Thoracic aorta (tissue), 2 donors: ENCODE data around the gene FAXC. TPM values are rescaled to one million over a fixed set of nuclear protein-coding genes. Genes with fewer than 3 reads are reported as not detected.
"Not testable (repeated sequence)": the region's sequence is repeated elsewhere in the genome, so short reads cannot be mapped to it uniquely, and the experiment has no call there.

Source experiments
- ATAC-seq: fragments of 150-250 bp; one replicate; pipeline ENCODE4 v1.8.0; 2017; ENCODE audit warnings: low read depth; ENCODE audit not compliant: insufficient number of reproducible peaks, low FRiP score
- DNase-seq: peaks from one replicate; pipeline ENCODE4 v3.0.0-alpha.2; 2020; ENCODE audit warnings: low spot score
- H3K27ac ChIP-seq, 2 donors: fragments of 200-600 bp; sonication (generic); 1 replicate in 1 of 2; 2 replicates in 1 of 2; pipeline ENCODE4 v1.5.1; 2016; ENCODE audit warnings: mild to moderate bottlenecking in 2 of 2, moderate library complexity in 2 of 2
- H3K27me3 ChIP-seq: fragments of 200-600 bp; sonication (generic); replicated peaks from 2 replicates; pipeline ENCODE4 v1.6.0; 2016; ENCODE audit warnings: mild to moderate bottlenecking; ENCODE audit not compliant: insufficient read depth
- H3K36me3 ChIP-seq: fragments of 200-600 bp; sonication (generic); one replicate; pipeline ENCODE4 v1.5.1; 2016
- H3K4me1 ChIP-seq, 2 donors: fragments of 200-600 bp; sonication (generic); 1 replicate in 1 of 2; 2 replicates in 1 of 2; pipeline versions ENCODE4 v1.5.1 to v1.6.0; 2016; ENCODE audit warnings: low read depth in 2 of 2, mild to moderate bottlenecking in 1 of 2; ENCODE audit not compliant: control insufficient read depth in 1 of 2
- H3K4me3 ChIP-seq: fragments of 200-600 bp; sonication (generic); 2 replicates; pipeline ENCODE4 v1.5.1; 2016; ENCODE audit warnings: mild to moderate bottlenecking
- H3K9me3 ChIP-seq: fragments of 200-600 bp; sonication (generic); 2 replicates; pipeline ENCODE4 v1.5.1; 2016
- CTCF ChIP-seq: fragments of 200-600 bp; sonication (generic); IDR thresholded peaks from one replicate; pipeline ENCODE4 v1.5.1; 2019; ENCODE audit warnings: antibody characterized with exemption
- total RNA-seq, 2 donors: library from RNA; depleted of rRNA; stranded (reverse); fragments of >200 nt; gene quantifications; one replicate each; pipeline versions ENCODE4 v1.1.0 to v1.2.3, GENCODE V29; 2016

The FAXC gene
- total RNA-seq, 2 donors from 2014 or later, result 0.81 to 0.99 TPM

GRCh38 chr6:99269207-99269606, 80.3 kb downstream of the FAXC start:
- Histone ChIP-seq H3K36me3 (no peaks in the 10 kb centered on the region), H3K4me3 (no peak overlapping the region), H3K9me3 (no peaks in the 10 kb centered on the region), H3K27me3 (no peaks in the 10 kb centered on the region), H3K27ac (no peak overlapping the region), H3K4me1 (no peaks in the 10 kb centered on the region)
- no peak for TF ChIP-seq CTCF
- DNase-seq (no peak), ATAC-seq (no peak)

GRCh38 chr6:99266996-99267395, 82.5 kb downstream of the FAXC start:
- ATAC-seq, result not testable (repeated sequence)

GRCh38 chr6:99265447-99265846, 84.0 kb downstream of the FAXC start:
- not testable (repeated sequence) for ATAC-seq, H3K27me3 ChIP-seq, H3K9me3 ChIP-seq

More at GRCh38 chr6:99266996-99267395, 82.5 kb downstream of the FAXC start:
- H3K27me3 ChIP-seq, H3K27ac ChIP-seq, H3K36me3 ChIP-seq, DNase-seq, H3K9me3 ChIP-seq, H3K4me3 ChIP-seq, H3K4me1 ChIP-seq: not testable (repeated sequence)

GRCh38 chr6:99254616-99255550, 94.6 kb downstream of the FAXC start:
- H3K4me3 ChIP-seq, result no peak overlapping the region

More at GRCh38 chr6:99265447-99265846, 84.0 kb downstream of the FAXC start:
- H3K4me1 ChIP-seq, H3K36me3 ChIP-seq, DNase-seq, H3K4me3 ChIP-seq, H3K27ac ChIP-seq: not testable (repeated sequence)

GRCh38 chr6:99253271-99253670, 96.2 kb downstream of the FAXC start:
- ATAC-seq, result no peak
- Histone ChIP-seq H3K36me3 (no peaks in the 10 kb centered on the region), H3K9me3 (no peaks in the 10 kb centered on the region), H3K4me3 (no peak overlapping the region), H3K27me3 (no peaks in the 10 kb centered on the region), H3K4me1 (no peaks in the 10 kb centered on the region), H3K27ac (no peak overlapping the region)
- DNase-seq, result no peak
- TF ChIP-seq CTCF, result no peak

More at GRCh38 chr6:99254616-99255550, 94.6 kb downstream of the FAXC start:
- no peak for ATAC-seq
- Histone ChIP-seq H3K36me3 (no peaks in the 10 kb centered on the region), H3K27ac (no peak overlapping the region), H3K27me3 (no peaks in the 10 kb centered on the region), H3K9me3 (no peaks in the 10 kb centered on the region), H3K4me1 (no peaks in the 10 kb centered on the region)
- no peak for DNase-seq
- TF ChIP-seq CTCF, result no peak

GRCh38 chr6:99252421-99252820, 97.1 kb downstream of the FAXC start:
- Histone ChIP-seq H3K9me3 (no peaks in the 10 kb centered on the region), H3K4me1 (no peaks in the 10 kb centered on the region), H3K27me3 (no peaks in the 10 kb centered on the region), H3K36me3 (no peaks in the 10 kb centered on the region), H3K4me3 (no peak overlapping the region), H3K27ac (no peak overlapping the region)
- ATAC-seq (no peak), DNase-seq (no peak)
- TF ChIP-seq CTCF, result no peak
